ENCODE data around the gene RPL13A. TPM values are rescaled to one million over a fixed set of nuclear protein-coding genes. Genes with fewer than 3 reads are reported as not detected.

The RPL13A gene
- total RNA-seq, 2 donors from 2014 or later: 4,603 to 5,026 TPM

DNA sequence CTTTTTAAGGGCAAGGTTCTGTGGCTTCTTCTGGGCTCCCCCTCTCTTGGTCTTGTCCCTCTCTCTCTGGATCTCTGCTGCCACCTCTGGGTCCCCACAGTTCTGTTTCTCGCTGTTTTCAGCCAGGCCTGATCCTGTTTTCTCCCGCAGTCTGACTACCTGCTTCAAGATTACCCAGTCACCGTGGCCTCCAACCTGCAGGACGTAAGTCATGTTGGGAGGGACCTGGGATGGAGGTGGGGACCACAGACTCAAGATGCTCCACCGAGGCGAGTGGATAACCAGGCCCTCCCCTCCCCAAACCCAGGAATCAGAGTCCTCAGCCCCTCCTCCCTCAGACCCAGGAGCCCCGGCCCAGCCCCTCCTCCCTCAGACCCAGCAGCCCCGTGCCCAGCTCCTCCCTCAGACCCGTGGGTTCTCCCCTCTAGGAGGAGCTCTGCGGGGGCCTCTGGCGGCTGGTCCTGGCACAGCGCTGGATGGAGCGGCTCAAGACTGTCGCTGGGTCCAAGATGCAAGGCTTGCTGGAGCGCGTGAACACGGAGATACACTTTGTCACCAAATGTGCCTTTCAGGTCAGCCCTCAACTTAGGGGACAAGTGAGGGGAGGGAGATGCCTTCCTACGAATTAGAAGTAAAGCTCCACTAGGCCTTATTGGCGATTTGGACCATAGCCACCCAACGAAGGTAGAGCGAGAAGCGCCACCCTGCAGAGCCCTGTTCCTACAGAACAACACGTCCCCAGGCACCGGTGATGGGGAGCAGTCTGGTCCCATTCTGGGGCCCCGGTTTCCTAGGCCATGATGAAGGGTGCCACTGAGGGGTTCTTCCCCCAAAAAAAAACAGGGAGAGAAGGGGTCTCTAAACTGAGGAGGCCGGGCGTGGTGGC, 11.2 kb upstream of the RPL13A start:
- Mint-ChIP-seq H3K27me3 (ENCODE audit: low read depth) (no peaks in the 10 kb centered on the region), H3K27ac (peak overlapping the region; percentile 95), H3K4me3 (peak overlapping the region; percentile 93 to 99), H3K36me3 (ENCODE audit: insufficient read depth in 2 of 2) (peaks cover 9 to 18% of the 10 kb centered on the region in 2 donors), H3K4me1 (ENCODE audit: low read depth) (peaks cover 54% of the 10 kb centered on the region), H3K9me3 (no peaks in the 10 kb centered on the region)
- DNase-seq: peak; percentile 83 to 90
- peak; percentile 75 for ATAC-seq (replicated peaks in 1 of 2)

DNA sequence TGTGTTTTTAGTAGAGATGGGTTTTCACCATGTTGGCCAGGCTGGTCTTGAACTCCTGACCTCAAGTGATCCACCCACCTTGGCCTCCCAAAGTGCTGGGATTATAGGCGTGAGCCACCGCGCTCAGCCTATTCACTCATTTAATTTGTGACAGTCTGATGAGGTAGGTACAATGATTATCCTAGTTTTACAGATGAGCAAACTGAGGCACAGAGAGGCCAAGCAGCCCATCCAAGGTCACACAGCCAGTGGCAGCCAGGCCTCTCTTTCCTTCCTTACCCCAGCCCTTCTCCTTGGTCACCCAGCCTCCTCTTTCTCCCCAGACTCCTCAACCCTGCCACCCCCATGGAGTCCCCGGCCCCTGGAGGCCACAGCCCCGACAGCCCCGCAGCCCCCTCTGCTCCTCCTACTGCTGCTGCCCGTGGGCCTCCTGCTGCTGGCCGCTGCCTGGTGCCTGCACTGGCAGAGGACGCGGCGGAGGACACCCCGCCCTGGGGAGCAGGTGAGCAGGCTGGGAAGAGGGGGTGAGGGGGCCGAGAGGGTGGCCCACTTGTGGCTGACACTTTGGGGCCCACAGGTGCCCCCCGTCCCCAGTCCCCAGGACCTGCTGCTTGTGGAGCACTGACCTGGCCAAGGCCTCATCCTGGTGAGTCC, 7.3 kb upstream of the RPL13A start:
- no peaks in the 10 kb centered on the region for H3K9me3 Mint-ChIP-seq
- H3K27ac Mint-ChIP-seq: no peak overlapping the region
- DNase-seq (no peak), ATAC-seq (replicated peaks in 1 of 2) (no peak)
- peaks cover 30% of the 10 kb centered on the region for H3K4me1 Mint-ChIP-seq (ENCODE audit: low read depth)
- H3K4me3 Mint-ChIP-seq: peak overlapping the region in 1 of 2 donors; percentile 36
- H3K36me3 Mint-ChIP-seq (ENCODE audit: insufficient read depth in 2 of 2): peaks cover 5 to 16% of the 10 kb centered on the region in 2 donors
- H3K27me3 Mint-ChIP-seq (ENCODE audit: low read depth): no peaks in the 10 kb centered on the region

DNA sequence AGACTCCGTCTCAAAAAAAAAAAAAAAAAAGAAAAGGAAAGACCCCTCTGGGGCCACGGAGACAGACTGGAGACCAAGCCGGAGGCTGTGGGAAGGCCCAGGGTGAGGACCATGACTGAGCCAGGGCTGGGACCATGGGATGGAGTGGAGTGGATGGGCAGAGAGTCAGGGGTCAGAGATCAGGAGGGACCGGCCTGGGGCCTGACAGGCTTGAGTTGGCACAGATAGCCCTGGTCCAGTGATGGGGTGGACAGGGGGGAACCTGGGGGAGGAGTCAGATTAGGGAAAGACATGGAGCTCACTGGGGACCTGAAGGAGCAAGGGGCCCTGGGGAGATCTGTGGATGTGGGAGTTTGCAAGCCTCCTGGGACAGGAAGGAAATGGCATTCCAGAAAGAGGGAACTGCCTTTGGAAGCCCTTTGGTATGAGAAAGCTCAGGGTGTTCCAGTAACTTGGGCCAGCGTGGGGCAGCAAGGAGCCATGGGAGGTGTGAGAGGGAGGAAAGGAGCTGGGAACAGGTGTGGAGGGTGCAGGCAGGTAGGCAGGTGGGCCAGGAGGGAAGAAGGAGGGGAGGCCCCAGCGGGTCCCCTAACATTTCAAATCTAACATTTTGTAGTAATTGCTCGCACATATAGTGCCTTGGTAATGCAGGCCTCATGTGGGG, 6.3 kb upstream of the RPL13A start:
- Mint-ChIP-seq H3K27ac (peak overlapping the region; percentile 19), H3K4me3 (no peak overlapping the region), H3K4me1 (ENCODE audit: low read depth) (peaks cover 25% of the 10 kb centered on the region), H3K9me3 (no peaks in the 10 kb centered on the region), H3K27me3 (ENCODE audit: low read depth) (no peaks in the 10 kb centered on the region), H3K36me3 (ENCODE audit: insufficient read depth in 2 of 2) (peaks cover 4 to 13% of the 10 kb centered on the region in 2 donors)
- ATAC-seq (replicated peaks in 1 of 2) (no peak), DNase-seq (no peak)

DNA sequence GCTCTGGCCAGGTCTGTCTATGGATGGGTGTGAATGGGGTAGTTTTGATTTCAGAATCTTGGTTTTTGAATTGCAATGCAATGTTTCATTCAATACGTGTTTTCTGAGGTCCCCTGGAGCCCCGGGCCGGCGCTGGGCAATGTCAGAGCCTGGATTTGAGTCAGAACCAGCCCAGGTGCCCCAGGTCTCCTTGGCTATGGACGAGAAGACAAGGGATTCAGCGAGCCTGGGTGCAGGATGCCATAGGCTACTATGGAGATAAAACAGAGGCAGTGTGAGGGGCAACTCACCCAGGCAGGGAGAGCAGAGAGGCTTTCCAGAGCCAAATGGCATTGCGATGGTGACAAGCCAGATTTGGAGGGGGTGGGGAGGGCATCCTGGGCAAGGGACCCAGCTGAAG, 1.2 kb upstream of the RPL13A start:
- Mint-ChIP-seq H3K4me3 (peak overlapping the region; percentile 19 to 65), H3K4me1 (ENCODE audit: low read depth) (peaks cover 30% of the 10 kb centered on the region), H3K27me3 (ENCODE audit: low read depth) (no peaks in the 10 kb centered on the region), H3K9me3 (no peaks in the 10 kb centered on the region), H3K36me3 (ENCODE audit: insufficient read depth in 2 of 2) (peaks cover 20 to 34% of the 10 kb centered on the region in 2 donors), H3K27ac (peak overlapping the region; percentile 85)
- DNase-seq (no peak), ATAC-seq (replicated peaks in 1 of 2) (no peak)

DNA sequence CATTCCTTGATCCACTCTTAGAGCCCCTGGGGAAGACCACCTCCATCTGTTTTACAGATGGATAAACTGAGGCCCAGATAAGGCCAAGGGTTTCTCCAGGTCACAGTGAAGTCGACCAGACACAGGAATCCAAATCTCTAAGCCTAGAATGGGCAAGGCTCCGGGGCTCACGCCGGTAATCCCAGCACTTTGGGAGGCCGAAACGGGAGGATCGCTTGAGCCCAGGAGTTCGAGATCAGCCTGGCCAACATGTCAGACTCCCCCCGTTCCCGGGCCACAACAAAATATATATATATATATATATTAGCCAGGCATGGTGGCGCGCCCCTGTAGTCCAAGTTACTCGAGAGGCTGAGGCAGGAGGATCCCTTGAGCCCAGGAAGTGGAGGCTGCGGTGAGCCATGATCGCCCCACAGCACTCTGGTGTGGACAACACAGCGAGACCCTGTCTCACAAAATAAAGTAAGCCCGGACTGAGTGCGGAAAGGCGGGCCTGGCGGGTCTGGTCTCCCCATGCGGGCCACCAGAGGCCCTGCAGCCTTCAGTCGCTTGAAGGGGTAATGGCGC, 615 bp upstream of the RPL13A start:
- peak overlapping the region; percentile 96 to 97 for H3K4me3 Mint-ChIP-seq
- ATAC-seq (replicated peaks in 1 of 2): no peak
- H3K4me1 Mint-ChIP-seq (ENCODE audit: low read depth): peaks cover 28% of the 10 kb centered on the region
- H3K9me3 Mint-ChIP-seq: no peaks in the 10 kb centered on the region
- H3K27ac Mint-ChIP-seq: peak overlapping the region; percentile 94
- no peak for DNase-seq
- H3K36me3 Mint-ChIP-seq (ENCODE audit: insufficient read depth in 2 of 2): peaks cover 22 to 38% of the 10 kb centered on the region in 2 donors
- no peaks in the 10 kb centered on the region for H3K27me3 Mint-ChIP-seq (ENCODE audit: low read depth)

DNA sequence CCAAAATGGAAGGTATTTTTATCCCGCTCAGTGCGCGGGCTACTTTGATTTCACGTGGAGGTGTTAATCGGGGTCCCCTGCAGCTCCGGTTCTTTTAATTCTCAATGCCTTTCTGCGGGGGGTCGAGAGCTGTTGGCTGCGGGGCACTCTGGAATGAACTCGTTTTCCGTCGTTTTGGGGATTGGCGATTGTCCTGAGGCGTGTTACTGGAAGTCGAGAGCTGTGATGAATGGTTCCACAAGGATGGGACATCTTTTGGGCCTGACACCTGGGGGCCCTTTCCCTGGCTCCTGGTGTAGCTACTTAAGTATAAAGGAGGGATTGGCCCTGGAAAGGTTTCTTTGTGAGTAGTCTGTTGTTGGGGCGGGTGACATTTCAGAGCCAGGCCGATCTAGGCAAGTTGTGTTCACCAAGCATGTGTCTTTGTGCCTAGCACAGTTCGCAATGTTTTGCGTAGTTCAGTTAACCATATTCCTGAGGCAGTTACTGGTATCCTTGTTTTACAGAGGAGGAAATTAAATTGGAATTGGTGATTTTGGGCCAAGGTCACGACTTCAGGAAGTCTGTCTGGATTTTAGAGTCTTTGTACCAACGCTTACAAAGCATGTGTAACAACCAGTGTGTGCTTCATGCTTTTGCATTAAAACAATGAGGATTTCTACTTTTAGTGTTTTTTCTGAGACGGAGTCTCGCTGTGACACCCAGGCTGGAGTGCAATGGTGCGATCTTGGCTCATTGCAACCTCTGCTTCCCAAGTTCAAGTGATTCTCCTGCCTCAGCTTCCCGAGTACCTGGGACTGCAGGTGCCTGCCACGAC, 846 bp downstream of the RPL13A start:
- peaks cover 38% of the 10 kb centered on the region for H3K4me1 Mint-ChIP-seq (ENCODE audit: low read depth)

DNA sequence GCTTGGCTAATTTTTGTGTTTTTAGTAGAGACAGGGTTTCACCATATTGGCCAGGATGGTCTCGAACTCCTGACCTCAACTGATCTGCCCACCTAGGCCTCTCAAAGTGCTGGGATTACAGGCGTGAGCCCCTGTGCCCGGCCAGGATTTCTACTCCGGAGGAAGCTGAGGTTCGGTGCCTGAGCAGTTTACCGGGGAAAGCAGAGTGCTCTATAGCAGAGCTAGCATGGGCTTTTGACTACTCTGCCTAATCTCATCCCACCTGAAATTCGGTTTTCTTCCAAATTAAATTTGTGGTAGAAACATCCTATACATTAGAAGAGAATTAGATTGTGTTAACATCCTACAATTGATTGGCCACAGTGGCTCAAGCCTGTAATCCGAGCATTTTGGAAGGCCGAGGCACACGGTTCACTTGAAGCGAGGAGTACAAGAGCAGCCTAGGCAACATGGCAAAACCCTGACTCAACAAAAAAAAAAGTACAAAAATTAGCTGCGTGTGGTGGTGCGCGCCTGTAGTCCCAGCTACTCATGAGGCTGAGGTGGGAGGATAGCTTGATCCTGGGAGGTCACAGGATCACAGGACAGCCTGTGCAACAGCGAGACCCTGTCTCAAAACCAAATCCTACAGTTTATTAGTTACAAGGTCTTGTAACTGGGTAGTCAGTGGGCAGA, 1.6 kb downstream of the RPL13A start:
- H3K27me3 Mint-ChIP-seq (ENCODE audit: low read depth): no peaks in the 10 kb centered on the region
- H3K4me3 Mint-ChIP-seq: peak overlapping the region; percentile 96 to 97
- peaks cover 30 to 50% of the 10 kb centered on the region in 2 donors for H3K36me3 Mint-ChIP-seq (ENCODE audit: insufficient read depth in 2 of 2)
- H3K9me3 Mint-ChIP-seq: no peaks in the 10 kb centered on the region
- DNase-seq (no peak), ATAC-seq (replicated peaks in 1 of 2) (no peak)
- peaks cover 38% of the 10 kb centered on the region for H3K4me1 Mint-ChIP-seq (ENCODE audit: low read depth)
- H3K27ac Mint-ChIP-seq: peak overlapping the region; percentile 94

More for the DNA sequence above, 846 bp downstream of the RPL13A start:
- Mint-ChIP-seq H3K4me3 (peak overlapping the region; percentile 96 to 97), H3K27ac (peak overlapping the region; percentile 94), H3K9me3 (no peaks in the 10 kb centered on the region), H3K27me3 (ENCODE audit: low read depth) (no peaks in the 10 kb centered on the region), H3K36me3 (ENCODE audit: insufficient read depth in 2 of 2) (peaks cover 30 to 50% of the 10 kb centered on the region in 2 donors)
- DNase-seq: no peak
- no peak for ATAC-seq (replicated peaks in 1 of 2)

DNA sequence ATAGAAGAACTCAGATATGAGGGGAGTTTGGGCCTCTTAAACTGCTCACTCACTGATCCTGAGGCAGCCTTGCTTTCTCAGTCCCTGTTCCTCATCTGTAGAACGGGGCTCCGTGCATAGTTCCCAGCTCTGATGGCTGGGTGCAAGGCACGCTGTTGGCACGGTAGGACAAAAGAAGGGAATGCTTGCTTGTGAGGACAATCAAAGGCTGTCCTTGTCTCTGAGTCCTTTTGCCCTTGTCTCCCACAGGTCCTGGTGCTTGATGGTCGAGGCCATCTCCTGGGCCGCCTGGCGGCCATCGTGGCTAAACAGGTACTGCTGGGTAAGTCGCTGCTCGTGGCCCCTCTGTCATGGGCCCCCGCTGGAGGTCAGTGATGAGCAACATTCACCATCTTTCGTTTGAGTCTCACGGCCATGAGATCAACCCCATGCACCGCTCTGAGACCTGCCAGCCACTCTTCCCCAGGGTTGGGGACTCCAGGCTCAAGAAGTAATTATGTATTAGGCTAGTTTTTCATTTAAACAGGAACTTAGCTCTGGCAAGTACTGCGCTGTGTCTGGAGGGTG, 2.3 kb downstream of the RPL13A start:
- Mint-ChIP-seq H3K4me3 (peak overlapping the region; percentile 96 to 97), H3K9me3 (no peaks in the 10 kb centered on the region), H3K27me3 (ENCODE audit: low read depth) (no peaks in the 10 kb centered on the region), H3K27ac (peak overlapping the region; percentile 94), H3K4me1 (ENCODE audit: low read depth) (peaks cover 39% of the 10 kb centered on the region), H3K36me3 (ENCODE audit: insufficient read depth in 2 of 2) (peaks cover 30 to 50% of the 10 kb centered on the region in 2 donors)
- peak in 1 of 2 donors; percentile 60 for DNase-seq
- ATAC-seq (replicated peaks in 1 of 2): peak in 1 of 2 donors; percentile 21

DNA sequence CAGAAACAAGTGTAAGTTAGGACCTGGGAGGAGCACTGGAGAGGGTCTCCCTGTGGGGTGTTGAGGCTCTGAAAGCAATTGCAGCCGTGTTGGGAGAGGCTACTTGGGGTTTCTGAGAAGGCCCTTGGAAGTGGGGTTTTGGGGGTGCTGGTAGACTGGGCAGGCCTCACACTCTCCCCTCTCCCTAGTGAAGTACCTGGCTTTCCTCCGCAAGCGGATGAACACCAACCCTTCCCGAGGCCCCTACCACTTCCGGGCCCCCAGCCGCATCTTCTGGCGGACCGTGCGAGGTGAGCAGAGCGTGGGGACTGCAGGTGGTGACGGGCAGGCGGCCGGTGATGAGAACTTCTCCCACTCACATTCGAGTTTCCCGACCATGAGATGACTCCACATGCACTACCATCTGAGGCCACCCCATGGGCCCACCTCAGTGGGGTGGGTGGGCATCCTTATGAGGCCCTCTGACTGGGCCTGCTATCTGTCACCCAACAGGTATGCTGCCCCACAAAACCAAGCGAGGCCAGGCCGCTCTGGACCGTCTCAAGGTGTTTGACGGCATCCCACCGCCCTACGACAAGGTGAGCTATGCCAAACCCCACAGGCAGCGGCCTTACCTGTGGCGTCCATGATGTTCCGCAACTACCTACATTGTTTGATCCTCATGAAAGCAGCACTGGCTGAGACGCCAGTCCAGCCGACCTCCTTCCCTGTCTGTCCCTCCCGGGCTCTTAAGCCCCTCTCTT, 3.0 kb downstream of the RPL13A start:
- DNase-seq (no peak), ATAC-seq (replicated peaks in 1 of 2) (no peak)
- H3K4me1 Mint-ChIP-seq (ENCODE audit: low read depth): peaks cover 47% of the 10 kb centered on the region
- peaks cover 30 to 50% of the 10 kb centered on the region in 2 donors for H3K36me3 Mint-ChIP-seq (ENCODE audit: insufficient read depth in 2 of 2)
- H3K4me3 Mint-ChIP-seq: peak overlapping the region; percentile 96 to 97
- H3K27me3 Mint-ChIP-seq (ENCODE audit: low read depth): no peaks in the 10 kb centered on the region
- no peaks in the 10 kb centered on the region for H3K9me3 Mint-ChIP-seq
- H3K27ac Mint-ChIP-seq: peak overlapping the region; percentile 94

DNA sequence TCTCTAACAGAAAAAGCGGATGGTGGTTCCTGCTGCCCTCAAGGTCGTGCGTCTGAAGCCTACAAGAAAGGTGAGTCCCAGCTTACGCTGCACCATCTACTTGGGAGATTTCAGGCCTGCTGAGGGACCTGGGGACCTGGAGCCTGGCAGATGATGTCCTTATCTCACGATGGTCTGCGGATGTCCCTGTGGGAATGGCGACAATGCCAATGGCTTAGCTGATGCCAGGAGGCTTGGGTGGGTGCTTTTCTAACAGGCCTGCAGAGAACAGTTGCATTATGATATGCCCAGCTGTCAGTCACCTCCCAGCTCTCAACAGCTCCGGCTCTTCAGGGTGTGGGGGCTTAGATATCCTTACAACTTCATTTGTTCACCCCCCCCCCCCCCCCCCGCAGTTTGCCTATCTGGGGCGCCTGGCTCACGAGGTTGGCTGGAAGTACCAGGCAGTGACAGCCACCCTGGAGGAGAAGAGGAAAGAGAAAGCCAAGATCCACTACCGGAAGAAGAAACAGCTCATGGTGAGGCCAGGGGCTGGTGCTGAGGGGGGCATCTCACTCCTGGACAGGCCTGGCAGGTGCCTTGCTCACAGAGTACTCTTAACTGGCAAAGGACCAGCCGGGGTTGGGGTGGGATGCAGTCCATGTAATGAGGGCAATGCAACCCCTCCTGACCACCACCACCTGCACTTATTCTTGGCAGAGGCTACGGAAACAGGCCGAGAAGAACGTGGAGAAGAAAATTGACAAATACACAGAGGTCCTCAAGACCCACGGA, 3.8 kb downstream of the RPL13A start:
- no peaks in the 10 kb centered on the region for H3K9me3 Mint-ChIP-seq
- H3K4me1 Mint-ChIP-seq (ENCODE audit: low read depth): peaks cover 44% of the 10 kb centered on the region
- peaks cover 29 to 49% of the 10 kb centered on the region in 2 donors for H3K36me3 Mint-ChIP-seq (ENCODE audit: insufficient read depth in 2 of 2)
- peak overlapping the region; percentile 64 to 97 for H3K4me3 Mint-ChIP-seq
- H3K27me3 Mint-ChIP-seq (ENCODE audit: low read depth): no peaks in the 10 kb centered on the region
- peak overlapping the region; percentile 89 for H3K27ac Mint-ChIP-seq
- DNase-seq (no peak), ATAC-seq (replicated peaks in 1 of 2) (no peak)

All from activated T-cell treated with anti-CD3 and anti-CD28 coated beads, Interleukin-2, amount 50 U/mL, for 72 hours (primary cell).